HG03139 (cell line): Measurements from ENCODE around the gene THAP3.
"Not testable (repeated sequence)": the region's sequence is repeated elsewhere in the genome, so short reads cannot be mapped to it uniquely, and the experiment has no call there.

Experiments
- ATAC-seq: cut with Tn5 transposase; IDR thresholded peaks from one replicate; pipeline ENCODE4 v1.9.1; 2021; ENCODE audit not compliant: unreplicated experiment

Gene THAP3

DNA sequence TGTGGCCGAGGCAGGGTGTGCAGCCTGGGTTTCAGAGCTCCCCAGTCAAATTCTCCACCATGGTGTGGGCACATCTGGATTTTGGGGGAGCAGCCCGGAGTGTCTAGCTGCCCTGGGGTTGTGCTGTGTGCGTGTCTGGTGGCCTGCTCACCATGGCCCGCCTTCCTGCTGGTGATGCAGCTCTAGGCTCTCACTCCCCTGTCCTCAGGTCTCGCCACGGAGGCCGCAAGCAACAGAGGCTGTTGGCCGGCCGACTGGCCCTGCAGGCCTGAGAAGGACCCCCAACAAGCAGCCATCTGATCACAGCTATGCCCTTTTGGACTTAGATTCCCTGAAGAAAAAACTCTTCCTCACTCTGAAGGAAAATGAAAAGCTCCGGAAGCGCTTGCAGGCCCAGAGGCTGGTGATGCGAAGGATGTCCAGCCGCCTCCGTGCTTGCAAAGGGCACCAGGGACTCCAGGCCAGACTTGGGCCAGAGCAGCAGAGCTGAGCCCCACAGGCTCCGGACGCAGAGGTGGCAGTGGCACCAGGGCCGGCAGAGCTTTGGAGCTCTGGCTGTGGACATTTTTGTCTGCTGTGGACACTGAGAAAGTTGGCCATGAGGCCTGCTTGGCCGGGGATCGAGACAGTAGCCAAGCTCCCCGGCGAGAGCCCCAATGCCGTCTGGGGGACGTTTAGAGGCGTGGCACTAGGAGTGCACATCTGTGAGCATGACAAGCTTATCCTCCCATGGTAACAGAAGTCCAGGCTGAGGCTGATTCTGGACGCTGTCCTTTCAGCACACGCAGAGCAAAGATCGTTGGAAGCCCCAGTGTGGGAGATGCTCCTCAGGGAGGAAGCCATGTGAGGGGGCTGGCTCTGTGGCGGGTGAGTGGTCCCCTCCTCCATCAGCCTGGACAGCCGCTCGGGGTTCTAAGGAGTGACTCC, 8.2 kb downstream of the THAP3 start:
- ATAC-seq: no peak

DNA sequence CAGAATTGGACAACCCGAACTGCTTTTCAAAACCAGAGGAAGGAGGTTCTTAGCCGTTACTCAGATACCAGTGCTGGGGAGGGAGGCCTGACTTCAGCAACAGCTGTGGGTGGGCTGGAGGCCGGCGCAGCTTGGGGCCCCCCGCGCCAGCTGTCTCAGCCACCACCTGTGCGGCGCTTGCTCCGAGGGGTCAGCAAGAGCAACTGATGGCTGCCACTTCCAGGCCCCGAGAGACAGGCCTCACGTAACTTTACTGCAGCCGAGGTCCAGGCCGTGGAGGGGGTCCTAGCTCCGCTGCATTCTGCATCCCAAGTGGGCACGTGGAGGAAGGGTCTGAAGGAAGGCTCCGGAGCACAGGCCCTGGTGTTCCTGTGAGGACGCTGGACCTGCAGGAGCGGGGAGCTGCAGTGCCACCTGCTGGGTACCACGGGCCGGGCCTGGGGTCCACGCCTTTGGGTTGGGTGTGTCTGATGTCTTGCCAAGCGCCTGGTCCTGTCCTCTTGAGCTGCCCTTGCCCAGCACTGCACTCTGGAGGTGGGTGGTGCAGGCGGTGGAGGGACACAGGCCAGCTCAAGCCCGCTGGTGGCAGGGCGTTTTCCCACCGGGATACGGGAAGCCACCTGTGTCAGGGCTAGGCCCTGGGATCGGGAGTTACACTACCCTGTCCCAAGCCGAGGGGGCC, 9.8 kb downstream of the THAP3 start:
- ATAC-seq: no peak

DNA sequence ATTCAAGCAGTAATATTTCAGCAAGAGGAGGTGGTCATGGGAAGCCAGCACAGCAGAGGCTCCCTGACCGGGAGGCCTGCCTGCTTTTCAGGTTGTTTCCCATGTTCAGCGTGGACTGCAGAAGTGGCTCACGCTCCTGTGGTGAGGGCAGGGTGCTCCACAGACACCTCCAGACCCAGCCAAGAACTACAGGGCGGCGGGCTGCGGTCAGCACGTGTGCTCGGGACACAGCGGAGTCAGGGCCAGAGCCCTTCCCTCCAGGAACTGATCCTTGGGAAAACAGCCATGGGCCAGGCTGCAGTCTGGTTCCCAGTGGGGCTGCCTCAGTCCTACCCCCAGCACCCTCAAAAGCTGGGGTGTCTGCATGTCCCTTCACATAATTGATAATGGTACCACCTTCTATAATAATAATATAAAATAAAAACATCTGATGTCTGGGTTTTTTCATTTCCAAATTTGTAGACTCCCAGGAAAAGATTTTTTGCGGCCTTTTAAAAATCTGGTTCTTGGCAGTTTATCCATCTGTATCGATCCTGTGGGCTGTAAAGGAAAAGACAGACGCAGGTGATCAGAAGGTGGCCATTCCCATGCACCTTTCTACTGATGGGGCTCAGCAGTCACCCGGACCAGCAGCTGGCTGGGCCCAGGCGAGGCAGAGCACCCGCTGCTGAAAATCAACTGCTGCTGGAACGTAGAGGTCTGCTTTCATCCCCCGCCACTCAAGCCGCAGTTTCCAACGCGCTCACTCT, 10.7 kb downstream of the THAP3 start:
- ATAC-seq: no peak

DNA sequence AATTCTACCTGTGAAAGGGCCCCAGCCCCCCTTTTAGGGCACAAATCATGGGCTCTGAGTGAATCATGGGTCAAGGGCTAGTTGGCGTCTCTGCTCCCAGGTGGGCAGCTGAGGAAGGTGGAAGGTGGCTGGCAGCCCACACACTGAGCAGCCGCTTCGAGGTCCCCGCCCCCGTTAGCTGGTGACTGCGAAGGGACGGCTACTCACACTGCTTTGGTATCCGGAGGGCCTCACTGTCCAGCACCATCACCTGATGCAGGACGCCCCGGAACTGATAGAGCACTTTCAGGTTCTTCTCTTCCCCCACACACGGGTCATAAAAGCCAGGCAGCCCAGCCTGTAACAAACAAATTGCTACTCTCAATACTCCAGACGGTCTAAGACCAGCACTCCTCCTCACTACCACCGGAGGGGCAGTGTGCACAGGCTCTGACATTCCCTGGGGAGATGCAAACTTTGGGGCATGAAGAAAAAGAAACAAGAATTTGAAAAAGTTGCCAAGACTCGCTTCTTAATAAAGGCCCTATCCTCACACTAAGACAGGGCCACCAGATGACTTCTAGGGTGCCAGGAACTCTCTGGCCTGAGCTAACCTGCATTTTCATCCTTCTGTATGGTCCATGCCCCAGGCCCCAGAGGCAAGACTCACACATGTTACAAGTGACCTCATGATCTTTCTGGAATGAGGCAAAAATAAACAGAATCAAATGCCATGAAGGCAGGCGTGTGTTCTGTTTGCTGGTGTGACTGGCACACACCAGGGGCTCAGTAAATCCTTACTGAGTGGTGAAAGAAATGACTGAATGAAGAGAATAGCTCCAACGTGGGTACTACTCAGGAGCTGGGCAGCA, 11.5 kb downstream of the THAP3 start:
- no peak for ATAC-seq

DNA sequence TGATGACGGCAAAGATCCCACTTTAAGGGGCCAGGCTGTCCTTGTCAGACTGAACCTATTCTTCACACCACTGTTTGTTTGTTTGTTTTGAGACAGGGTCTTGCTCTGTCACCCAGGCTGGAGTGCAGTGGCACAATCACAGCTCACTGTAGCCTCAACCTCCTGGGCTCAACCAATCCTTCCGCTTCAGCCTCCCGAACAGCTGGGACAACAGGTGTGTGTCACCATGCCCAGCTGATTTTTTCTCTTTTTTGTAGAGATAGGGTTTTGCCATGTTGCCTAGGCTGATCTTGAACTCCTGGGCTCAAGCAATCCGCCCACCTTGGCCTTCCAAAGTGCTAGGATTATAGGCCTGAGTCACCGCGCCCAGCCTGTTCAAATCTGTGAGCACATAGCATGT, 12.1 kb downstream of the THAP3 start:
- ATAC-seq: not testable (repeated sequence)

DNA sequence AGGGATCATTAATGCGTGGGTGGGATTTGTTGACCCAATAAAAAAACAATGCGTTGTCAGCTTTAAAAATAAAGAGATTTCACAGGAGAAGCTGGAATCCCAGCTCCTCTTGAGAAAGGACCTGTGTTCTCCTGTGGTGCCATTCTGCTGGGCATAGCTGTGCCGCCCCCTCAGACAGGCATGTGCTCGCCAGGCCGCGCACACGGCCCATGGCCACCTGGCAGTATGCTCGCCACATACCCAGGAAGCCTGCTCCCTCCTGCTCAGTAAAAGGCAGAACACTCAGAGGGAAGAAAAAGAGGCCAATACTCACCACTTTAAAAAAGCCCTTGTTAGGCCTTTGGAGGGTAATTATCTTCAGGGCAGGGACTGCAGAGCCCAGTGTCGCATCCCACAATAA, 13.1 kb downstream of the THAP3 start:
- ATAC-seq: no peak

DNA sequence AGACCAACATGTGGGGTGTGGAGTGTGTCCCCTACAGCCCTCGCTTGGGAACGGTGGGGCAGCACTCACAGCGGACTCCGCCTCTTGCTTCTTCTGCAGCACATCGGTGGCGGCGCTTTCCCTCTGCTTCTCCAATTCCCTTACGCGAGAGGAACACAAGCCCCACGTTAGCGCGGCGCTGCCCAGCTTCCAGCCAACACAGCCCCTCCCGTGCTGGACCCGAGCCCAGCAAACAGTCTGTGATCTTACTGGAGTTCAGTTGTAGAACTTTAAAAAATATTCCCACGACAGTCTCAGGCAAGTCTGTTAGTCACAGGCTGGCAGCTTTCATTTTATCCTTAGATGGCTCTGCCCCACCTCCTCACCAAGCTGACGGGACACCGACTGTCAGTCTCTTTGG, 13.6 kb downstream of the THAP3 start:
- no peak for ATAC-seq

DNA sequence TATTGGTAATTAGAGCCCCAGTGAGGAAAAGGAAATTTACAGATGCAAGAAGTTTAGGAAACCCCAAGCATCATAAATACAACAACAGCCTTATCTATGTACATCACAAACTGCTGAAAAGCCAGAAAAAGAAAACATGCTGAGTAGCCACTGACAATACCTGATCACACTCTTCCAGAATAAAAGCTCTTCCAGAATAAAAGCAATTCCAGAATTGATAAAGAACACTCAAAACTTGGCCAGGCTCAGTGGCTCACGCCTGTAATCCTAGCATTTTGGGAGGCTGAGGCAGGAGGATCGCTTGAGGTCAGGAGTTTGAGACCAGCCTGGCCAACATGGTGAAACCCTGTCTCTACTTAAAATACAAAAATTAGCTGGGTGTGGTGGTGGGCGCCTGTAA, 16.2 kb downstream of the THAP3 start:
- not testable (repeated sequence) for ATAC-seq

DNA sequence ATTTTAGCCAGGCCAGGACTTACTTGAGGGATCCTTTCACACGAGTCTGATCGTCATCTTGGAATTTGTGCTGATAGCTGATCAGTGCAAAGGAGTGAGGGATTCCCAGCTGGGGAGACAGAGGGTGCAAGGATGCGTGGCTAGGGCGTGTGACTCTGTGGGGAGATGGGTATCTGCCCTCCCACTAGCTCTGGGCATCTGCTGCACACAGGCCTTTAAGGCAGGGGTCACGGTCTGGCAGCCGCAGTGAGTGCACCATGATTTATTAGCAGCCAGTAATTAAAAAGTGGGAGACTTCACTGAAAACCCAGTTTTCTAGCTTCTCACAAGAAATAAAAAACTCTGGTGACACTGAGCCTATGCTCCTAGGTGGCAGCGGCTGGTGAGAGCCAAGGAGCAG, 20.4 kb downstream of the THAP3 start:
- no peak for ATAC-seq

DNA sequence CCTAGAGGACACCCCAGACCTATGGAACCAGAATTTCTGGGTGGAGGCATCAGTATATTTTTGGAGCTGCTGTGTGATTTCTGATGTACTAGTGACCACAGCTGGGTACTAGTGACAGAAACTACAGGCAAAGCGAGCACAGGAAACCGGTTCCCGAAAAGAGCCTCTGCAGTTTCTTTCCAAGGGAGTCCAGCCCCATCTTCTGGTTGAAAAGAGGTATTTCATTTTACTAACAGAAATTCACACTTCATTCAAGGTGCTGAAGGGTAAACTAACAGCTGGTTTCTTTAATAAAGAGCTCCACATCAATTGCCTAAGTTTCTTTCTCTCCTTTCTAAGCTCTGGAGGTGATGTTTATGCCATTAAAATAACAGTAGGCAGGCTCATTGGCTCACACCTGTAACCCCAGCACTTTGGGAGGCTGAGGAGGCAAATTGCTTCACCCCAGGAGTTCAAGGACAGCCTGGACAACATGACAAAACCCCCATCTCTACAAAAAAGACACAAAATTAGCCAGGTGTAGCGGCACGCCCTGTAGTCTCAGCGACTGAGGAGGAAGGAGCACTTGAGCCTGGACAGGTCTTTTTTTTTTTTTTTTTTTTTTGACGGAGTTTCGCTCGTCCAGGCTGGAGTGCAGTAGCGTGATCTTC, 22.0 kb downstream of the THAP3 start:
- no peak for ATAC-seq

DNA sequence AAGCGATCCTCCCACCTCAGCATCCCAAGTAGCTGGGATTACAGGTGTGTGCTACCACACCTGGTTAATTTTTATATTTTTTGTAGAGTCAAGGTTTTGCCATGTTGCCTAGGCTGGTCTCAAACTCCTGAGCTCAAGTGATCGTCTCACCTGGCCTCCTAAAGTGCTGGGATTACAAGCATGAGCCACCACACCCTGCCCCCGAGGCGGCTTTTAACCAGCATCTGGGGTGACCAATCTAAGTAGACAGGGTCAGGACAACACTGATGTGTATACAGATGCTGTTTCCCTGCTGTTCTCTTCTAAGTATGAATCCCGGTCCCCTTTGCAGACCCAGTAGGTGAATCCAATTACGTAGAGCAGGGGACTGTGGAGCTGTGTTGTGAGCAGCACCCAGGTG, 23.9 kb downstream of the THAP3 start:
- no peak for ATAC-seq

DNA sequence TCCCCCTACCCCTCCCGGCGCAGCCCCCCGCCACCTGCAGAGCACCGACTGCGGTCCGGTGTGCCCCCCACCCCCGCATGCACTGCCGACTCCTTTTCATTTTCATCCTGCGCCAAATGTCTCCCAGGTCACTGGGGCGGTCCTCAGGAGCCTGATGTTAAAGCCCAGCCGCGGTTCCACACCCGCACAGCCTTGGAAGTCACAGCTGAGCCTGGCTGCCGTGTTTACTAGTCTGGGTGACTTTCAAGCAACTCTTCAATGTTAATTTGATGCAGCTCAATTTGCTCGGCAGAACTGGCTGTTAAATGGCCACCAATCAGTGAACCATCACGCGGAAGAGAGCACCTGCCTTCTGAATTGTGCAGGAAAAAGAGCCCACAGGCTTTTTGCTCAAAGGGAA, 27.2 kb downstream of the THAP3 start:
- ATAC-seq: no peak

DNA sequence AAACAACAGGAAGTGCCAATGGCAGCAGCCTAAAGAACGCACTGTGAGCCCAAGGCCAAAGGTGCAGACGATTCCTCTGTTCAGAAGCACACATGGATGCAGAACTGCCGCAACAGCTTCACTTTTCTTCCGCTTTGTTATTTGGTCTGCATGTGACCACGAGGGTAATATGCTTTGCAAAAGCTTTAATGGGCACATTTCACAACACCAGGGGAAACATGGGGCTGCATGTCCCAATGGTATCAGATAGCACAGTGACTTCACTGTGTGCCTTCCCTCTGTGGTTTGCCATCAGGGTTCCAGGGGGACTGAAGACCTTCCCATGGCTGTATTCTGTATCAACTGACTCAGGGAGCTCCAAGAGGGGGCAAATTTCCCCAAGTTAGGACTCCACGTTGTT, 28.3 kb downstream of the THAP3 start:
- no peak for ATAC-seq

DNA sequence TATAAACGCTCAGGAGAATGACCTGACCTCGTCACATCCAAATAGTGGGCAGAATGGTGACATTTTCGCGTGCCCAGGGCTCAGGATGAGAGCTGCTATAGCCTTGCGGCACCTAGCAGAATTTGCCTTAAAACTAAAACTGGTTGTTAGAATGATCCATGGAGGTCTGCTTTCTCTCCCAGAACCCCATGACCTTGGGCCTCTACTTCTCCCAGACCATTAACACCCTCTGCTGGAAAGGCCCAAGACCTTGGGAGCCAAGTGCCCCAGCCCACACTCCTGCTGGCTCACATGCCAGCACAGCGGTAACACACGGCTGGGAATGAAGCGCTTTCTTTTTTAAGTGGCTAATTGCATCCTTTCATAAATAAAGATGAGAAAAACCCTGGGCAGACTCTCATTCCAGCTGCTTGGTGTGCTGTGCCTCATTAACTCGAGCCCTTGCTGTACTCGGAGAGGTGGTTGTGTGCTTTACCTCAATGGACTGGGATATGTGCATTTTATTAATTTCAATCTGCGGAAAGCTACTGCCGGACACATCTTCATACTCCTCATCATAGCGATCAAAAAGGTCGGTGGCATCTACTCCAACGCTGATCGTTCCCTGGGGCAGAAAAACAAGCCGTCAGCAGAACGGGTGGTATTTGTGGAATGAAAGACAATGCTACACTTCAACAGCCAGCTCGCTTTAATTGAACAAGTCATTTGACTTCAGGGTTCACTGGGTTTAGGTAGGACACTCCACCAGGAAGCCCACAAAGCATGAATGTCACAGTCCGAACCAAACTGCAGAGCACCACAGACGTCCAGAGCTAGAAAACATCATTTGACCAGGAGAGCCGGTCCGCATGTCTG, 29.0 kb downstream of the THAP3 start:
- ATAC-seq: no peak

DNA sequence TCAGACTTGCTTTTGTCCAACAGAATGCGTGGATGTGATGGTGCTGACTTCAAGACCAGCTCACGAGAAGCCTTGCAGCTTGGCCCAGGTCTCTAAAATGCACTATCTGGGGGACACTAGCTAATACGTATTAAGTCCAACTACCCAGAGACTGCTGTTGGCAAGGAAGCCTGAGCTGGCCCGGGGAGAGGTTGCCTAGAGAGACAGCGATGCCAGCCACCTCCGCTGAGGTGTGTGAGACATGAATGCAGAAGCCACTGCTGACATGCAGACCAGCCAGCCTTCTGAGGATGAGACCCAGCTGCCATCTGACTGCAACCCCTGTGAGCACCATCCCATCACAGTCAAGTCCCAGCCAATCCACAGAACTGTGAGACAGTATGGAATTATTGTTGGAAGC, 32.5 kb downstream of the THAP3 start:
- no peak for ATAC-seq

DNA sequence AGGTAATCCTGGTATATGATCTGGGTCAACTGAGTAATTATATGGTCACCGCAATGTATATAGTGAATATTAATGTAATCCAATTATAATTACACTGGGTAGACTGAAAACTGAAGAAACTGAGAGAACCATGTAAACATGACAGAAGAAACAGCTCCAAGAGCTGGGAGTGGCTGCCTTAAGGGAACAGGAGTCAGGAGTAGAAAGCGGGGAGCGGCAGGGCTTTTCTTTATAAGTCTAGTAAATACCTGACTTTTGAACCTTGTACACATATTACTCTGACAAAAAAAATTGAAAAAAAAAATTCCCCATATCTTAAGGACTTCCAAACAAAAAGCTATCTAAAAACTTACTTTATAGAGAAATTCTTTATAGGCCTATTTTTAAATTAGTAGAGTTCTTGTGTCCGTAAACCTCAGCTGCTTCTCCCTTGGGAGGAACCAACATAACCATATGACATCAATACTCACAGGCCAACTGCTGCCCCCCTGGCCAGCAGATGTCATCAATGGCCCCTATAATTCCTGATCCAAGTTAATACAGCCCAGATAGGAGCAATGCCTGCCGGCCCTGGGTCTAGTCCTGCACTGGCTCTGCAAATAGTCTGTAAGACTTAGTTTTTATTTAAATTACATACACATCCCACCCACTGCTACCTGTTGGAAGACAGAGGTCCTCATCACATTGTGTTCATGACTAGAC, 33.8 kb downstream of the THAP3 start:
- ATAC-seq: no peak

DNA sequence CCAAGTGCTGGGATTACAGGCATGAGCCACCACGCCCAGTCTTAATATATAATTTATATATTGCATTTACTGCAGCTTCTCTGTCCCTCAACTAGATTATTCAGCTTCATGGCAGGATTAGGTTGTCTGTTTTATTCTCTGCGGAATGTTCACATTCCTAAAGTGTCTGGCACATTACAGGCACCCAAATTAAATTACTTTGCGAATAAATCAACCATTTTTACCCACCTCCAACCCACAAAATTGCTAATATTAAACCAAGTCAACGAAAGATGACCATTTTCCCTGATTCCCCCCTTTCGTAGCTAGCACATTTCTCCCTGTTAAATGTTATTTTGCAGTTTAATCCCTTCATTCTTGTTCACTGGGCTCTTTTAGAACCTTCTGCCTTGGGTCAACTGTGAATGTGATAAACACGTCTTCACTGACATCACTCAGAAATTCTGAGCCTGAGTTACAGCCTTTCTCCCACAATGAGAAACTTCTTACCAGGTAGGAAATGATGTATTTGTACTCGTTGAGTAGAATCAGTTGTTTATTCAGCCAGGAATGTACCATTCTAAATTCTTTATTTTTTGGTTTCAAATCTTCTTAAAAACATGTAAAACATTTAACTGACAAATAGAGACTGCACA, 35.9 kb downstream of the THAP3 start:
- ATAC-seq: no peak

DNA sequence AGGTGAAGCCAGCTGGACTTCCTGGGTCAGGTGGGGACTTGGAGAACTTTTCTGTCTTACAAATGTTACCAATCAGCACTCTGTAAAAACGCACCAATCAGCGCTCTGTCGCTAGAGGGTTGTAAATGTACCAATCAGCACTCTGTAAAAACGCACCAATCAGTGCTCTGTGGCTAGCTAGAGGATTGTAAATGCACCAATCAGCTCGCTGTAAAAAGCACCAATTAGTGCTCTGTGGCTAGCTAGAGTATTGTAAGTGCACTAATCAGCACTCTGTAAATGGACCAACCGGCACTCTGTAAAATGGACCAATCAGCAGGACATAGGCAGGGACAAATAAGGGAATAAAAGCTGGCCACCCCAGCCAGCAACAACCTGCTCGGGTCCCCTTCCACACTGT, 37.8 kb downstream of the THAP3 start:
- not testable (repeated sequence) for ATAC-seq
